Measurements from ENCODE around the gene SCYGR2. TPM values are rescaled to one million over a fixed set of nuclear protein-coding genes. Genes with fewer than 3 reads are reported as not detected.

The SCYGR2 gene
- total RNA-seq, 1 donor = not detected

- no peak for DNase-seq (ENCODE audit: low read depth)
- no peak overlapping the region for H3K4me3 ChIP-seq (ENCODE audit: low read depth, low read length)
- no peak for TF ChIP-seq CTCF (IDR thresholded peaks at IDR 0.05; ENCODE audit: insufficient read depth, low read length)
These were observed 22.6 kb upstream of the SCYGR2 start for GRCh38 chr2:227576110-227576509.

- H3K4me3 ChIP-seq (ENCODE audit: low read depth, low read length) = no peak overlapping the region
- TF ChIP-seq CTCF (IDR thresholded peaks at IDR 0.05; ENCODE audit: insufficient read depth, low read length) = no peak
- DNase-seq (ENCODE audit: low read depth) = no peak
These were observed 21.9 kb upstream of the SCYGR2 start for GRCh38 chr2:227576812-227577211.

GRCh38 chr2:227577555-227577954, 21.1 kb upstream of the SCYGR2 start:
- DNase-seq (ENCODE audit: low read depth) = no peak
- no peak overlapping the region for H3K4me3 ChIP-seq (ENCODE audit: low read depth, low read length)
- no peak for TF ChIP-seq CTCF (IDR thresholded peaks at IDR 0.05; ENCODE audit: insufficient read depth, low read length)

- TF ChIP-seq CTCF (IDR thresholded peaks at IDR 0.05; ENCODE audit: insufficient read depth, low read length) = no peak
- no peak overlapping the region for H3K4me3 ChIP-seq (ENCODE audit: low read depth, low read length)
- no peak for DNase-seq (ENCODE audit: low read depth)
These were observed 20.1 kb upstream of the SCYGR2 start for GRCh38 chr2:227578642-227579041.

GRCh38 chr2:227579791-227580190, 18.9 kb upstream of the SCYGR2 start:
- no peak overlapping the region for H3K4me3 ChIP-seq (ENCODE audit: low read depth, low read length)
- no peak for TF ChIP-seq CTCF (IDR thresholded peaks at IDR 0.05; ENCODE audit: insufficient read depth, low read length)
- no peak for DNase-seq (ENCODE audit: low read depth)

GRCh38 chr2:227582369-227582768, 16.3 kb upstream of the SCYGR2 start:
- no peak overlapping the region for H3K4me3 ChIP-seq (ENCODE audit: low read depth, low read length)
- TF ChIP-seq CTCF (IDR thresholded peaks at IDR 0.05; ENCODE audit: insufficient read depth, low read length) = no peak
- DNase-seq (ENCODE audit: low read depth) = no peak

- no peak for TF ChIP-seq CTCF (IDR thresholded peaks at IDR 0.05; ENCODE audit: insufficient read depth, low read length)
- DNase-seq (ENCODE audit: low read depth) = no peak
- no peak overlapping the region for H3K4me3 ChIP-seq (ENCODE audit: low read depth, low read length)
These were observed 5.9 kb upstream of the SCYGR2 start for GRCh38 chr2:227592694-227593387.
